HFF-Myc (cell line): ENCODE data around the gene RPN2.
A peak's percentile ranks its signal among the peaks of the same experiment; 100 is the strongest.

Experiments used
- DNase-seq: peaks from one replicate; pipeline ENCODE4 v3.0.0-alpha.2; 2011; ENCODE audit warnings: low read depth; ENCODE audit errors: extremely low read depth
- H3K4me3 ChIP-seq: replicated peaks from 2 replicates; pipeline ENCODE4 v1.5.1; 2011; ENCODE audit warnings: low read depth, mild to moderate bottlenecking, control low read depth, low read length
- TF ChIP-seq, protein P1 (sequence below): IDR thresholded peaks from 2 replicates; pipeline ENCODE4 v1.5.1; 2012; ENCODE audit warnings: mild to moderate bottlenecking, low read depth, low read length, control low read depth; ENCODE audit errors: missing control alignments

The RPN2 gene

GRCh38 chr20:37200926-37201826, 22.0 kb downstream of the RPN2 start:
- no peak for DNase-seq
- H3K4me3 ChIP-seq: no peak overlapping the region
- TF ChIP-seq, protein P1, sequence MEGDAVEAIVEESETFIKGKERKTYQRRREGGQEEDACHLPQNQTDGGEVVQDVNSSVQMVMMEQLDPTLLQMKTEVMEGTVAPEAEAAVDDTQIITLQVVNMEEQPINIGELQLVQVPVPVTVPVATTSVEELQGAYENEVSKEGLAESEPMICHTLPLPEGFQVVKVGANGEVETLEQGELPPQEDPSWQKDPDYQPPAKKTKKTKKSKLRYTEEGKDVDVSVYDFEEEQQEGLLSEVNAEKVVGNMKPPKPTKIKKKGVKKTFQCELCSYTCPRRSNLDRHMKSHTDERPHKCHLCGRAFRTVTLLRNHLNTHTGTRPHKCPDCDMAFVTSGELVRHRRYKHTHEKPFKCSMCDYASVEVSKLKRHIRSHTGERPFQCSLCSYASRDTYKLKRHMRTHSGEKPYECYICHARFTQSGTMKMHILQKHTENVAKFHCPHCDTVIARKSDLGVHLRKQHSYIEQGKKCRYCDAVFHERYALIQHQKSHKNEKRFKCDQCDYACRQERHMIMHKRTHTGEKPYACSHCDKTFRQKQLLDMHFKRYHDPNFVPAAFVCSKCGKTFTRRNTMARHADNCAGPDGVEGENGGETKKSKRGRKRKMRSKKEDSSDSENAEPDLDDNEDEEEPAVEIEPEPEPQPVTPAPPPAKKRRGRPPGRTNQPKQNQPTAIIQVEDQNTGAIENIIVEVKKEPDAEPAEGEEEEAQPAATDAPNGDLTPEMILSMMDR: no peak

- TF ChIP-seq, protein P1: no peak
- no peak for DNase-seq
- no peak overlapping the region for H3K4me3 ChIP-seq
These were observed 22.7 kb downstream of the RPN2 start for GRCh38 chr20:37201827-37202162.

- DNase-seq: peak; percentile 85
- H3K4me3 ChIP-seq: no peak overlapping the region
These were observed 23.3 kb downstream of the RPN2 start for GRCh38 chr20:37202267-37202943.

DNA sequence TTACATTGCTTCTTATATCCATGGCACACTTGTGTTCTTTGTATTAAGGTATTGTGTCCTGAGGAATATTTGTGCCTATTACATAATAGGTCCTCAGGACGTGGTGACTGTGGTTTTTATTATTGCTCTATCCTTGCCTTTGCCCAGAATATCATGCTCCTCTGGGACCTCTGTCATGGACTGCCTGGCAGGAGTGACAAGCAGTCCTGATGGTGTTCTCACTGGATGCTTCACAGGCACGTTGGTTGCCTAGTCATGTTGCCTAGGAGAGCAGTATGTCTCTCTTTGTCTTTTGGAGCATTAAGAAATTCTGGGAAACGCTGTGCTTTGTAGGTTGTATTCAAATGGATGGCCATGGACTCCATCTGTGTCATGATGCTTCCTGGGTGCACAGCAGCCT, 24.9 kb downstream of the RPN2 start:
- TF ChIP-seq, protein P1: no peak
- DNase-seq: no peak
- H3K4me3 ChIP-seq: no peak overlapping the region

More at GRCh38 chr20:37202267-37202943, 23.3 kb downstream of the RPN2 start:
- TF ChIP-seq, protein P1: peak; percentile 92

DNA sequence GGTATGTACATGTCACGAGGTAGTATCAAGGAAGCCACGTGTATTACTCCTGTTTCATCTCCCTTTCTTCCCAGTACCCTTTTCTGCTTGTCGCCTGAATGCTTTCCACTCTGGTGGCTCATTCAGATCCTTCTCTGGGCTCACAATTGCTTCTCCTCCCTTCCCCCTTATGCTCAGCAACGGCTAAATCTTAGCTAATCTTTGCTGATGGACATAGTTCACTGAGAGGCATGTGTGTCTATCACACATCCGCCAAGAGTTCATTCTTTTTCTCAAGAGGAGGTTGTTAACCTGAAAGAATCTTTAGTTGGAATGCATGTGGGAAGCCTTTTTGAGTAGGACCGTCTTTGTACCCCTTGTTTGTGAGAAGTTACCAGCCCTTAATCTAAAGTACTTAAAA, 26.0 kb downstream of the RPN2 start:
- no peak overlapping the region for H3K4me3 ChIP-seq
- TF ChIP-seq, protein P1: no peak

GRCh38 chr20:37205794-37206193, 26.7 kb downstream of the RPN2 start:
- TF ChIP-seq, protein P1: no peak
- DNase-seq: no peak

More for the DNA sequence above, 26.0 kb downstream of the RPN2 start:
- no peak for DNase-seq

More at GRCh38 chr20:37205794-37206193, 26.7 kb downstream of the RPN2 start:
- no peak overlapping the region for H3K4me3 ChIP-seq
